SHP77 treated with DMSO at 0.1 percent for 48 hours (cell line): ENCODE data around the gene TUBA1C.
"Not testable (repeated sequence)": the region's sequence is repeated elsewhere in the genome, so short reads cannot be mapped to it uniquely, and the experiment has no call there.

Source experiments
- DNase-seq: peaks from one replicate; lab custom pipeline; 2025; lab: John Stamatoyannopoulos, UW

Gene TUBA1C

GRCh38 chr12:49255857-49256637 lies 8.8 kb upstream of the TUBA1C start:
- DNase-seq = no peak

GRCh38 chr12:49257508-49258184 lies 7.2 kb upstream of the TUBA1C start:
- not testable (repeated sequence) for DNase-seq

- no peak for DNase-seq
Observed at GRCh38 chr12:49259452-49259851, 5.4 kb upstream of the TUBA1C start.

GRCh38 chr12:49260166-49260565 lies 4.7 kb upstream of the TUBA1C start:
- DNase-seq = no peak

GRCh38 chr12:49260571-49261363 lies 4.1 kb upstream of the TUBA1C start:
- no peak for DNase-seq

- no peak for DNase-seq
Observed at GRCh38 chr12:49261721-49262120, 3.2 kb upstream of the TUBA1C start.

GRCh38 chr12:49263400-49263763 lies 1.5 kb upstream of the TUBA1C start:
- DNase-seq = no peak

GRCh38 chr12:49264466-49264872 lies 413 bp upstream of the TUBA1C start:
- no peak for DNase-seq

GRCh38 chr12:49269191-49269590 lies 4.3 kb downstream of the TUBA1C start:
- DNase-seq = not testable (repeated sequence)

- DNase-seq = no peak
Observed at GRCh38 chr12:49272790-49273725, 8.2 kb downstream of the TUBA1C start.

GRCh38 chr12:49273726-49274395 lies 9.0 kb downstream of the TUBA1C start:
- DNase-seq = no peak

- no peak for DNase-seq
Observed at GRCh38 chr12:49274396-49275069, 9.7 kb downstream of the TUBA1C start.

- DNase-seq = no peak
Observed at GRCh38 chr12:49276304-49277290, 11.7 kb downstream of the TUBA1C start.

- DNase-seq = no peak
Observed at GRCh38 chr12:49277466-49277865, 12.6 kb downstream of the TUBA1C start.

- no peak for DNase-seq
Observed at GRCh38 chr12:49279706-49280159, 14.9 kb downstream of the TUBA1C start.

GRCh38 chr12:49280545-49280944 lies 15.7 kb downstream of the TUBA1C start:
- DNase-seq = not testable (repeated sequence)

- no peak for DNase-seq
Observed at GRCh38 chr12:49282302-49282701, 17.4 kb downstream of the TUBA1C start.

- not testable (repeated sequence) for DNase-seq
Observed at GRCh38 chr12:49282740-49283375, 18.0 kb downstream of the TUBA1C start.
